Keratinocyte (primary cell): Measurements from ENCODE around the gene LEUTX.

Source experiments
- EZH2 ChIP-seq: IDR thresholded peaks from one replicate; pipeline ENCODE4 v1.6.1; 2012; ENCODE audit warnings: inconsistent platforms, mild to moderate bottlenecking, low read length, moderate library complexity
- TF ChIP-seq, protein P1 (sequence below), 3 experiments: IDR thresholded peaks in 1 of 3; conservative IDR thresholded peaks in 1 of 3; optimal IDR thresholded peaks in 1 of 3; 2 replicates in 2 of 3; 3 replicates in 1 of 3; pipeline versions ENCODE3 to v1.5.1; 2011; ENCODE audit warnings: low read length in 3 of 3, mild to moderate bottlenecking in 3 of 3, moderate library complexity in 2 of 3, control low read depth in 1 of 3, inconsistent platforms in 1 of 3; ENCODE audit not compliant: insufficient read depth in 2 of 3; ENCODE audit errors: extremely low read depth in 1 of 3

DNA sequence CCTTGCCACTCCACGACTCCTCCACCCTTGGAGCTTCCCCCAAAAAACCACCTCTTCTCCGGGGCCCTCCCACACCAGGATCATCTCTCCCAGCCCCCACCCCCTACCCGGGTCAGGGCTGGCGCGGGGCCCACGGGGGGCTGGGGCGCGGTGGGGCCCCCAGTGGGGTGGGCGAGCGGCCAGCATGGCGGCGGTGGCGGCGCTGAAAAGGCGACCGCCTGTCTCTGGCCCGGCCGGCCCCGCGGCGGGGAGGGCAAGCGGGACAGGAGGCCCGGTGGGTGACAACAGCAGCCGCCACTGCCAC is 54.5 kb downstream of the LEUTX start:
- TF ChIP-seq, protein P1, sequence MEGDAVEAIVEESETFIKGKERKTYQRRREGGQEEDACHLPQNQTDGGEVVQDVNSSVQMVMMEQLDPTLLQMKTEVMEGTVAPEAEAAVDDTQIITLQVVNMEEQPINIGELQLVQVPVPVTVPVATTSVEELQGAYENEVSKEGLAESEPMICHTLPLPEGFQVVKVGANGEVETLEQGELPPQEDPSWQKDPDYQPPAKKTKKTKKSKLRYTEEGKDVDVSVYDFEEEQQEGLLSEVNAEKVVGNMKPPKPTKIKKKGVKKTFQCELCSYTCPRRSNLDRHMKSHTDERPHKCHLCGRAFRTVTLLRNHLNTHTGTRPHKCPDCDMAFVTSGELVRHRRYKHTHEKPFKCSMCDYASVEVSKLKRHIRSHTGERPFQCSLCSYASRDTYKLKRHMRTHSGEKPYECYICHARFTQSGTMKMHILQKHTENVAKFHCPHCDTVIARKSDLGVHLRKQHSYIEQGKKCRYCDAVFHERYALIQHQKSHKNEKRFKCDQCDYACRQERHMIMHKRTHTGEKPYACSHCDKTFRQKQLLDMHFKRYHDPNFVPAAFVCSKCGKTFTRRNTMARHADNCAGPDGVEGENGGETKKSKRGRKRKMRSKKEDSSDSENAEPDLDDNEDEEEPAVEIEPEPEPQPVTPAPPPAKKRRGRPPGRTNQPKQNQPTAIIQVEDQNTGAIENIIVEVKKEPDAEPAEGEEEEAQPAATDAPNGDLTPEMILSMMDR (optimal IDR thresholded peaks at IDR 0.05 in 1 of 3, IDR thresholded peaks at IDR 0.05 in 1 of 3, conservative IDR thresholded peaks at IDR 0.05 in 1 of 3; ENCODE audit: extremely low read depth in 1 of 3, insufficient read depth in 2 of 3, low read length in 3 of 3): no peak
- TF ChIP-seq EZH2: no peak
